GM12878 (cell line): ENCODE results near the gene PRR29. TPM values are rescaled to one million over a fixed set of nuclear protein-coding genes. Genes with fewer than 3 reads are reported as not detected.

Experiments
- ATAC-seq: fragments of 200-7000 bp; cut with Tn5 transposase; 3 replicates; pipeline ENCODE4 v1.9.1; 2020; ENCODE audit warnings: mild to moderate bottlenecking, moderate library complexity
- BruUV-seq: library from RNA; stranded (reverse); fragments of 400-500 nt; replicated peaks from 2 replicates; lab custom pipeline; 2021; lab: Mats Ljungman, UMichigan
- CTCF ChIA-PET: fragments of 300-600 bp; sonication (Branson Sonifier 250); formaldehyde crosslinking; extraction: SDS; loops from one replicate; lab custom pipeline; 2021; ENCODE audit warnings: inconsistent platforms; lab: Yijun Ruan, JAX
- POLR2A ChIA-PET: fragments of 350-600 bp; formaldehyde crosslinking; extraction: SDS; loops from one replicate; lab custom pipeline; 2021; ENCODE audit warnings: inconsistent platforms; lab: Charles Lee
- RAD21 ChIA-PET: fragments of 300-600 bp; sonication (Branson Sonifier 250); formaldehyde crosslinking; loops from one replicate; lab custom pipeline; 2023; ENCODE audit warnings: antibody characterized with exemption; ENCODE audit not compliant: unreplicated experiment; lab: Charles Lee
- SMC1A ChIA-PET: fragments of 300-600 bp; sonication (Branson Sonifier 250); formaldehyde crosslinking; loops from one replicate; lab custom pipeline; 2023; ENCODE audit not compliant: unreplicated experiment, uncharacterized antibody; lab: Charles Lee
- DNase-seq: peaks from one replicate; pipeline ENCODE4 v3.0.0-alpha.2; 2011; ENCODE audit warnings: low read depth, low spot score
- FAIRE-seq: peaks from 3 replicates; lab custom pipeline; 2011; peaks lifted over from hg19 to GRCh38; lab: Jason Lieb, UNC
- H2AFZ ChIP-seq: 2 replicates; pipeline ENCODE4 v1.6.0; 2011; ENCODE audit warnings: low read depth, low read length, control low read depth; ENCODE audit not compliant: control insufficient read depth
- H3K27ac ChIP-seq: 2 replicates; pipeline ENCODE4 v1.5.1; 2011; ENCODE audit warnings: control low read depth; ENCODE audit not compliant: control insufficient read depth, insufficient read depth
- H3K27me3 ChIP-seq, 2 experiments: replicated peaks in 1 of 2; 2 replicates each; pipeline versions ENCODE4 v1.6.0 to v1.6.1; 2011; ENCODE audit warnings: low read length in 1 of 2; ENCODE audit not compliant: control insufficient read depth in 2 of 2, insufficient read depth in 2 of 2
- H3K36me3 ChIP-seq, 2 experiments: 2 replicates each; pipeline ENCODE4 v1.5.1; 2011; ENCODE audit warnings: low read length in 1 of 2; ENCODE audit not compliant: control insufficient read depth in 2 of 2, insufficient read depth in 2 of 2
- H3K4me1 ChIP-seq: 2 replicates; pipeline ENCODE4 v1.6.1; 2011; ENCODE audit warnings: mild to moderate bottlenecking, low read length, moderate library complexity, mixed read lengths; ENCODE audit not compliant: control insufficient read depth, insufficient read depth
- H3K4me2 ChIP-seq: 2 replicates; pipeline ENCODE4 v1.6.0; 2011; ENCODE audit warnings: control low read depth; ENCODE audit not compliant: control insufficient read depth, insufficient read depth
- H3K4me3 ChIP-seq: fragments of 200-600 bp; sonication (generic); 2 replicates; pipeline ENCODE4 v1.5.1; 2016
- H3K79me2 ChIP-seq: 2 replicates; pipeline ENCODE4 v1.6.0; 2011; ENCODE audit warnings: low read length; ENCODE audit not compliant: control insufficient read depth, insufficient read depth
- H3K9ac ChIP-seq: 2 replicates; pipeline ENCODE4 v1.8.0; 2011; ENCODE audit warnings: low read length, control low read depth, mixed read lengths; ENCODE audit not compliant: control insufficient read depth, insufficient read depth
- H3K9me3 ChIP-seq: replicated peaks from 3 replicates; pipeline ENCODE4 v1.5.1; 2011; ENCODE audit warnings: mild to moderate bottlenecking, low read length; ENCODE audit not compliant: control insufficient read depth, insufficient read depth
- H4K20me1 ChIP-seq: 2 replicates; pipeline ENCODE4 v1.6.0; 2011; ENCODE audit not compliant: control insufficient read depth, insufficient read depth
- CBX3 ChIP-seq: fragments of 200-600 bp; sonication (generic); IDR thresholded peaks from 2 replicates; pipeline ENCODE4 v1.6.1; 2016; ENCODE audit warnings: low read depth, borderline replicate concordance
- CHD2 ChIP-seq: IDR thresholded peaks from 2 replicates; pipeline ENCODE4 v1.6.1; 2011; ENCODE audit warnings: low read depth, low read length, improper control_type of control experiment, borderline replicate concordance
- EED ChIP-seq: sonication (generic); IDR thresholded peaks from 2 replicates; pipeline ENCODE4 v1.6.1; 2016; ENCODE audit warnings: antibody characterized with exemption, low read depth
- IRF4 ChIP-seq: IDR thresholded peaks from 2 replicates; pipeline ENCODE4 v1.6.1; 2011; ENCODE audit warnings: low read depth, low read length
- KLF5 ChIP-seq: fragments of 450-650 bp; IDR thresholded peaks from 2 replicates; pipeline ENCODE4 v1.6.1; 2014; ENCODE audit warnings: mild to moderate bottlenecking; ENCODE audit not compliant: partially characterized antibody
- MEF2B ChIP-seq: fragments of 450-650 bp; IDR thresholded peaks from 2 replicates; pipeline ENCODE4 v1.6.1; 2018; ENCODE audit warnings: mild to moderate bottlenecking, moderate library complexity; ENCODE audit not compliant: partially characterized antibody, poor library complexity, severe bottlenecking
- NBN ChIP-seq: fragments of 450-650 bp; IDR thresholded peaks from 2 replicates; pipeline ENCODE4 v1.6.1; 2016
- RCOR1 ChIP-seq: conservative IDR thresholded peaks from 2 replicates; pipeline ENCODE4 v1.6.1; 2012; ENCODE audit warnings: low read depth, low read length, improper control_type of control experiment
- SMARCA5 ChIP-seq: fragments of 450-650 bp; IDR thresholded peaks from 2 replicates; pipeline ENCODE4 v1.6.1; 2017; ENCODE audit warnings: mild to moderate bottlenecking
- SUPT20H ChIP-seq: IDR thresholded peaks from 2 replicates; pipeline ENCODE4 v1.6.1; 2011; ENCODE audit warnings: low read depth, mild to moderate bottlenecking, low read length, moderate library complexity, borderline replicate concordance; ENCODE audit not compliant: control insufficient read depth
- TBL1XR1 ChIP-seq: IDR thresholded peaks from 2 replicates; pipeline ENCODE4 v1.6.1; 2012; ENCODE audit warnings: low read depth, low read length, improper control_type of control experiment
- WGBS: methylation state at CpG from one replicate; pipeline ENCODE4 v1.1.6; 2016; ENCODE audit warnings: low lambda C conversion rate; ENCODE audit not compliant: insufficient replicate concordance, insufficient coverage; ENCODE audit errors: missing lambda C conversion rate; 5-methylcytosine and 5-hydroxymethylcytosine counted together
- in situ Hi-C: fragments of 300-500 bp; cut with MboI; formaldehyde crosslinking; loops from 9 replicates; pipeline ENCODE4 v1.14.3; 2018; ENCODE audit warnings: mixed read lengths
- intact Hi-C: fragments of 100-400 bp; cut with micrococcal nuclease; formaldehyde crosslinking; loops from one replicate; pipeline ENCODE4 v1.14.2; 2022; ENCODE audit not compliant: unreplicated experiment
- polyA plus RNA-seq, 11 experiments: library from polyadenylated mRNA; depleted of rRNA in 4 of 11; unstranded in 6 of 11; stranded (reverse) in 5 of 11; fragments of >200 nt; fragmentation: Nextera tagmentation in 4 of 11; fragmentation: Illumina TruSeq in 1 of 11; extraction: Ambion mirVana in 4 of 11; extraction: Trizol in 1 of 11; gene quantifications; 1 replicate in 1 of 11; 2 replicates in 10 of 11; pipeline versions ENCODE4 v1.2.1 to v1.2.3, GENCODE V29; 2011 to 2016; ENCODE audit warnings: inconsistent platforms in 2 of 11, missing spikeins in 2 of 11, low read depth in 1 of 11
- total RNA-seq, 4 experiments: library from RNA; depleted of rRNA in 3 of 4; stranded (reverse); fragments of >200 nt in 3 of 4; fragmentation: Illumina TruSeq in 1 of 4; extraction: Trizol in 1 of 4; gene quantifications; 2 replicates each; pipeline versions ENCODE4 v1.2.1 to v1.2.3, GENCODE V29; 2013 to 2021
- TF ChIP-seq, protein P1 (sequence below): fragments of 450-650 bp; formaldehyde crosslinking; IDR thresholded peaks from 2 replicates; pipeline ENCODE4 v1.4.0; 2020; ENCODE audit warnings: mild to moderate bottlenecking, moderate library complexity
- TF ChIP-seq, protein P2 (sequence below): IDR thresholded peaks from 2 replicates; pipeline ENCODE4 v1.6.1; 2012; ENCODE audit warnings: low read length, inconsistent platforms
- TF ChIP-seq, protein P3 (sequence below): IDR thresholded peaks from 2 replicates; pipeline ENCODE4 v1.6.1; 2011; ENCODE audit warnings: low read depth, low read length, improper control_type of control experiment, borderline replicate concordance
- TF ChIP-seq, protein P4 (sequence below): IDR thresholded peaks from 2 replicates; pipeline ENCODE4 v1.6.1; 2012; ENCODE audit warnings: low read depth, low read length, improper control_type of control experiment
- TF ChIP-seq, protein P5 (sequence below): fragments of 450-650 bp; formaldehyde crosslinking; IDR thresholded peaks from 2 replicates; pipeline ENCODE4 v1.5.0; 2022; ENCODE audit warnings: mild to moderate bottlenecking, missing genetic modification characterization

PRR29 gene
- total and polyA plus RNA-seq, 10 of the 15 experiments (the other 5 are each of a cell fraction or from before 2014, with no cell fraction given): 0.01 to 2.4 (median 0.18) TPM; not detected in 3

DNA sequence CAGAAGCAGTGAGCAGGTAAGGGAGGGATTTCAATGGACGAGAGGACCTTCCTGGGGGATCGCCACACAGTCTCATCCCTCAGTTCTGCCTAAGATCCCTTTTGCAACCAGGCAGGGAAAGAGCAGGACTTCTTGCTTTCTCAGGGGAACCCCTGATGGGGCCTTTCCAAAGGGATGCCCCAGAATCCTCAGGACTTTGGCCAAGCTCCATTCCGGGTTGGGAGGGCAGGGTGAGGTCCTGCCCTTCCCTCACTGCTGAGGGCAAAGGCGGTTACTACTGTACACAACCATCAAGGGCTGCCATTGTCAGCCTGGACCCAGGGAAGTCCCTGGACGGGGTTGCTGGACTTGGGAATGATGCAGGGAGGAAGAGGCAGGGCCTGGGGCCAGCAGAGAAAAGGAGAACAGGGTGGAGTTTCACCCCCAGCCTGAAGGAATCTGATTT lies 9.7 kb downstream of the PRR29 start:
- H3K9me3 ChIP-seq: no peaks in the 10 kb centered on the region; the same call in 2 of the 3 replicates
- 66% methylated on average over 5 of the region's 5 CpGs for WGBS
- no peak for DNase-seq
- H3K4me1 ChIP-seq: no peaks in the 10 kb centered on the region
- ChIA-PET POLR2A (no interaction called here), CTCF (interaction anchor here (1.8 kb wide), 1 partner anchor 17 kb away, joined by 6 read pairs; no protein-coding TSS in a partner anchor), SMC1A (no interaction called here), RAD21 (no interaction called here)
- no peak overlapping the region for H3K27ac ChIP-seq
- in situ Hi-C loops: no loop called here
- H3K79me2 ChIP-seq: peaks cover 8% of the 10 kb centered on the region
- H3K36me3 ChIP-seq: peaks cover 8 to 18% of the 10 kb centered on the region in 2 experiments; a peak in 3 of 4 replicates
- no peak overlapping the region for H3K4me3 ChIP-seq
- no TSS peak for BruUV-seq
- intact Hi-C loops: no loop called here
- no peak for ATAC-seq
- no peak overlapping the region for H3K9ac ChIP-seq
- no peak for FAIRE-seq
- H3K27me3 ChIP-seq: no peaks in the 10 kb centered on the region
- H2AFZ ChIP-seq: no peak overlapping the region
- H3K4me2 ChIP-seq: no peak overlapping the region
- H4K20me1 ChIP-seq: no peaks in the 10 kb centered on the region
- TF ChIP-seq RCOR1: no peak
- no peak for TF ChIP-seq TBL1XR1
- TF ChIP-seq SMARCA5: no peak
- no peak for TF ChIP-seq MEF2B
- TF ChIP-seq SUPT20H: no peak
- no peak for TF ChIP-seq EED
- TF ChIP-seq, protein P1, sequence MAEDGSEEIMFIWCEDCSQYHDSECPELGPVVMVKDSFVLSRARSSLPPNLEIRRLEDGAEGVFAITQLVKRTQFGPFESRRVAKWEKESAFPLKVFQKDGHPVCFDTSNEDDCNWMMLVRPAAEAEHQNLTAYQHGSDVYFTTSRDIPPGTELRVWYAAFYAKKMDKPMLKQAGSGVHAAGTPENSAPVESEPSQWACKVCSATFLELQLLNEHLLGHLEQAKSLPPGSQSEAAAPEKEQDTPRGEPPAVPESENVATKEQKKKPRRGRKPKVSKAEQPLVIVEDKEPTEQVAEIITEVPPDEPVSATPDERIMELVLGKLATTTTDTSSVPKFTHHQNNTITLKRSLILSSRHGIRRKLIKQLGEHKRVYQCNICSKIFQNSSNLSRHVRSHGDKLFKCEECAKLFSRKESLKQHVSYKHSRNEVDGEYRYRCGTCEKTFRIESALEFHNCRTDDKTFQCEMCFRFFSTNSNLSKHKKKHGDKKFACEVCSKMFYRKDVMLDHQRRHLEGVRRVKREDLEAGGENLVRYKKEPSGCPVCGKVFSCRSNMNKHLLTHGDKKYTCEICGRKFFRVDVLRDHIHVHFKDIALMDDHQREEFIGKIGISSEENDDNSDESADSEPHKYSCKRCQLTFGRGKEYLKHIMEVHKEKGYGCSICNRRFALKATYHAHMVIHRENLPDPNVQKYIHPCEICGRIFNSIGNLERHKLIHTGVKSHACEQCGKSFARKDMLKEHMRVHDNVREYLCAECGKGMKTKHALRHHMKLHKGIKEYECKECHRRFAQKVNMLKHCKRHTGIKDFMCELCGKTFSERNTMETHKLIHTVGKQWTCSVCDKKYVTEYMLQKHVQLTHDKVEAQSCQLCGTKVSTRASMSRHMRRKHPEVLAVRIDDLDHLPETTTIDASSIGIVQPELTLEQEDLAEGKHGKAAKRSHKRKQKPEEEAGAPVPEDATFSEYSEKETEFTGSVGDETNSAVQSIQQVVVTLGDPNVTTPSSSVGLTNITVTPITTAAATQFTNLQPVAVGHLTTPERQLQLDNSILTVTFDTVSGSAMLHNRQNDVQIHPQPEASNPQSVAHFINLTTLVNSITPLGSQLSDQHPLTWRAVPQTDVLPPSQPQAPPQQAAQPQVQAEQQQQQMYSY (CRISPR knock-in tag): no peak
- TF ChIP-seq, protein P2, sequence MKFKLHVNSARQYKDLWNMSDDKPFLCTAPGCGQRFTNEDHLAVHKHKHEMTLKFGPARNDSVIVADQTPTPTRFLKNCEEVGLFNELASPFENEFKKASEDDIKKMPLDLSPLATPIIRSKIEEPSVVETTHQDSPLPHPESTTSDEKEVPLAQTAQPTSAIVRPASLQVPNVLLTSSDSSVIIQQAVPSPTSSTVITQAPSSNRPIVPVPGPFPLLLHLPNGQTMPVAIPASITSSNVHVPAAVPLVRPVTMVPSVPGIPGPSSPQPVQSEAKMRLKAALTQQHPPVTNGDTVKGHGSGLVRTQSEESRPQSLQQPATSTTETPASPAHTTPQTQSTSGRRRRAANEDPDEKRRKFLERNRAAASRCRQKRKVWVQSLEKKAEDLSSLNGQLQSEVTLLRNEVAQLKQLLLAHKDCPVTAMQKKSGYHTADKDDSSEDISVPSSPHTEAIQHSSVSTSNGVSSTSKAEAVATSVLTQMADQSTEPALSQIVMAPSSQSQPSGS: no peak
- no peak for TF ChIP-seq NBN
- no peak for TF ChIP-seq IRF4
- no peak for TF ChIP-seq CHD2
- TF ChIP-seq, protein P3, sequence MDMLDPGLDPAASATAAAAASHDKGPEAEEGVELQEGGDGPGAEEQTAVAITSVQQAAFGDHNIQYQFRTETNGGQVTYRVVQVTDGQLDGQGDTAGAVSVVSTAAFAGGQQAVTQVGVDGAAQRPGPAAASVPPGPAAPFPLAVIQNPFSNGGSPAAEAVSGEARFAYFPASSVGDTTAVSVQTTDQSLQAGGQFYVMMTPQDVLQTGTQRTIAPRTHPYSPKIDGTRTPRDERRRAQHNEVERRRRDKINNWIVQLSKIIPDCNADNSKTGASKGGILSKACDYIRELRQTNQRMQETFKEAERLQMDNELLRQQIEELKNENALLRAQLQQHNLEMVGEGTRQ: no peak
- no peak for TF ChIP-seq KLF5
- TF ChIP-seq CBX3: no peak
- TF ChIP-seq, protein P4, sequence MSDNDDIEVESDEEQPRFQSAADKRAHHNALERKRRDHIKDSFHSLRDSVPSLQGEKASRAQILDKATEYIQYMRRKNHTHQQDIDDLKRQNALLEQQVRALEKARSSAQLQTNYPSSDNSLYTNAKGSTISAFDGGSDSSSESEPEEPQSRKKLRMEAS: no peak
- TF ChIP-seq, protein P5, sequence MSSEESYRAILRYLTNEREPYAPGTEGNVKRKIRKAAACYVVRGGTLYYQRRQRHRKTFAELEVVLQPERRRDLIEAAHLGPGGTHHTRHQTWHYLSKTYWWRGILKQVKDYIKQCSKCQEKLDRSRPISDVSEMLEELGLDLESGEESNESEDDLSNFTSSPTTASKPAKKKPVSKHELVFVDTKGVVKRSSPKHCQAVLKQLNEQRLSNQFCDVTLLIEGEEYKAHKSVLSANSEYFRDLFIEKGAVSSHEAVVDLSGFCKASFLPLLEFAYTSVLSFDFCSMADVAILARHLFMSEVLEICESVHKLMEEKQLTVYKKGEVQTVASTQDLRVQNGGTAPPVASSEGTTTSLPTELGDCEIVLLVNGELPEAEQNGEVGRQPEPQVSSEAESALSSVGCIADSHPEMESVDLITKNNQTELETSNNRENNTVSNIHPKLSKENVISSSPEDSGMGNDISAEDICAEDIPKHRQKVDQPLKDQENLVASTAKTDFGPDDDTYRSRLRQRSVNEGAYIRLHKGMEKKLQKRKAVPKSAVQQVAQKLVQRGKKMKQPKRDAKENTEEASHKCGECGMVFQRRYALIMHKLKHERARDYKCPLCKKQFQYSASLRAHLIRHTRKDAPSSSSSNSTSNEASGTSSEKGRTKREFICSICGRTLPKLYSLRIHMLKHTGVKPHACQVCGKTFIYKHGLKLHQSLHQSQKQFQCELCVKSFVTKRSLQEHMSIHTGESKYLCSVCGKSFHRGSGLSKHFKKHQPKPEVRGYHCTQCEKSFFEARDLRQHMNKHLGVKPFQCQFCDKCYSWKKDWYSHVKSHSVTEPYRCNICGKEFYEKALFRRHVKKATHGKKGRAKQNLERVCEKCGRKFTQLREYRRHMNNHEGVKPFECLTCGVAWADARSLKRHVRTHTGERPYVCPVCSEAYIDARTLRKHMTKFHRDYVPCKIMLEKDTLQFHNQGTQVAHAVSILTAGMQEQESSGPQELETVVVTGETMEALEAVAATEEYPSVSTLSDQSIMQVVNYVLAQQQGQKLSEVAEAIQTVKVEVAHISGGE: no peak
